ENCODE data around the gene ANO1.

Gene ANO1

DNA sequence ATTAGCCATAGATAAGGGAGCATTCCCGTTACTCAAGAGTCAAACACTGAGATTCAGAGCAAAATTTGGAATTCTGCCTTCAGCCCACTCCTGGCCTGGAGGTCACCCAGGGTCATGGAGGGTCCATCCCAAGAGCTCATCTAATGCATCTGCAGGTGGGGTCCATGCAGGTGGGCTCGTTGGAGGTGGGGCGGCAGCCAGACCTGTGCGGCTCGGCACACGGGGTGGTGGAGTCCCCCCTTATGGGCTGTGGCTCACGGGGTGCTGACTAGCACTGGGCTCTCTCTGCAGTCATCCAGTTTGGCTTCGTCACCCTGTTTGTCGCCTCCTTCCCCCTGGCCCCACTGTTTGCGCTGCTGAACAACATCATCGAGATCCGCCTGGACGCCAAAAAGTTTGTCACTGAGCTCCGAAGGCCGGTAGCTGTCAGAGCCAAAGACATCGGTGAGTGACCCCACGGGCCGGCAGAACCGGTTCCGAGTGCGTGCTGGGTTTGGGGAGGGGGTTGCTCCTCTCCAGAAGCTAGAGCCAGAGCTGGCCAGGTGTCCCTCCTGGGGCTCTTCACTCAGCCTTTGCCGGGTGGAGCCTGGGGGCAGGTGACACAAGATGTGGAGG, 92.6 kb downstream of the ANO1 start:
- no peak for DNase-seq

DNA sequence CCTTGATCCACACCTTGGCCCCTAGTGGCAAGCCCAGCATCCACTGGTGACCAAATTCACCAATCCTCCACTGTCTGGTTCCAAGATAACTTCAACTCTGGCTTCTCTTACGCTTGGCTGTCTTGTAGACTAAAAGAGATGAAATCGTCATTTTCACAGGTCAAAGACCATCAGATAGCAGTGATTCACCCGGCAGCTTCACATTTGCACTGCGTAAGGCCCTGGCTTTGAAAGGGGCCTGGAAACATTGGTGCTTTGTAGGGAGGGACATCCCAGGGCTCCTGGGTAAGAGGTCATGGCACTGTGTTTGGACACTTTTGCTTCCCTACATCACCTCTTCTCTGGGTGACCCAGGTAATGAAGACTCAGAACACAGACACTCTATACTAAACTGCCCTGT, 94.9 kb downstream of the ANO1 start:
- DNase-seq, result no peak

DNA sequence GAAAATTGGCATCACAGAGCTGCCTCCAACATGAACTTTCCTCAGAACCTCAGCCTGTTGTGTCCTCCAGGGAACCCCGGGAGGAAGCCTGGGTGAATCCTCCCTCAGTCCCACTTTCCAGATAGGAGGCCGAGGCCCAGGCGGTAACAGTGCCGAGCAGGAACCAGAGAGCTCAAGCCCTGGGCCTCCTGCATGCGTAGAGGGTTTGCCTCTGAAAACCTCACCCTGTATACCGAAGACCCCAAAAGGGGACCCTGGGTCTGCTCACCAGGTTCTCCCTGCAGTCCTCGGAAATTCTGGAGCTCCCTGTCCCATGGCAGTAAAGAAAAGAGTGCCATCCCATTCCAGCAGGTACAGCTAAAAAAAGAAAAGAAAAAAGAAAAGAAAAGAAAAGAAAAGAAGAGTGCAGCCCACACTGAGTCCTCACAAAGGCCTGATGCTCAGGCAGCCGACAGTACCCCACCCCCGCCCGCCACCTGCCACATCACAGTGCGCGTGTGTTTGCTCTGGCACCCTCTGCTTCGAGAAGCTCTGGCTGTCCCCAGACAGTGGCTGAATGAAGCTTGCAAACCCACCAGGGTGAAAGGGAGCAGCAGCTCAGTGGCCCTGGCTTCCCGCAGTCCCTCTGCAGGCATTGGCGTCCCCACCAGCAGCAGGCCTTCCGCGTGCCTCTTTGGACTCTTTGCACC, 96.6 kb downstream of the ANO1 start:
- no peak for DNase-seq

DNA sequence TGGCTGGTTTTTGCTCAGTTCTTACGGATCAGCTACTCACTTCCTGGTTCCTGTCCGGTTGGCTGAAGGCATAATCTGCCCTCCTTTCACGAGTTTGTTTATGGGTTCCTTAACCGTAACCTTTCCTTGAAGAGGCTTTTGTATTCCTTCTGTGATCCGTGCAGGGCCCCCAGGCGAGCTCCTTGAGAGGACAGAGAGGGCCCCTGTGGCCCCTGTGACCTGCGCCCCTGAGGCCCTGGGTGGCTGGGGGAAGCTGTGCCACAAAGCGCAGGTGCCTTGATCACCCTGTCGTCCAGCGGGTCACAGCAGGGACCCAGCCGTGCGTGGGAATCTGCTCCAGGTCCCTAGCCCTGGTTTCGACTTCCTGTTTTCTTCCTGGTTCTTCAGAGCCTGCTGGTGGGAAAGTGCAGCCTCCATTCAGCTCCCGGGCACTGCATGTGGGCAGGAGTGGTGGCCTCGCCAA, 97.2 kb downstream of the ANO1 start:
- DNase-seq, result no peak

DNA sequence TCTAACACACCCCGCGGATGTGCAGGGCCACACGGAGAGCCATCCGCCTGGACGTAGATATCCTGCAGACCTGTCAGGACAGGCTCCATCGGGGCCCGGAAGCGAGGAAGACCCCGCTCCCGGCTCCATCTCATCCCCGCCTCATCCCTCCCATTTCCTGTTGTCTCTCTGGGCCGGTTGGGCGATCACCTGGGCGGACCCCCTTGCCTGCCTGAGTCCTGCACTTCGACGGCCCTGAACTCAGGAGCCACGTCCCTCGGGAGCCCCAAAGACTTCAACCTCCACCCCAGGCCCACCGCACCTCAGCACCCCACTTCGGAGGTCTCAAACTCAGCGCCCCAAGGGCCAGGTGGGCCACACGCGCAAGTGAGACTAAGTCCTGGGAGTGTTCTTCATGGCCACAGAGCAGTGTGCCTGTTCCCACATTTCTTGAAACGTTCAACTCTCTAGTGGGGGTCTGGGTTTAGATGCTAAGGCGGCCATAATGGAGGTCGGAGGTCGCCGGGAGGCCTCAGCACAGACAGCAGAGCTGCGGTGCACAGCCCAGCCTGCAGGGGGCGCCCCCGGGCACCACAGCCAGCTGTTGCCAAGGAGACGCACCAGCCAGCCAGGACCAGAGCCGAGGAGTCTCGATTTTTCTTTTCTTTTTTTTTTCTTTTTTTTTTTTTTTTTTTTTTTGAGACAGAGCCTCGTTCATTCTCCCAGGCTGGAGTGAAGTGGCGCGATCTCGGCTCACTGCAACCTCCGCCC, 99.0 kb downstream of the ANO1 start:
- DNase-seq, result peak; percentile 56 to 69

DNA sequence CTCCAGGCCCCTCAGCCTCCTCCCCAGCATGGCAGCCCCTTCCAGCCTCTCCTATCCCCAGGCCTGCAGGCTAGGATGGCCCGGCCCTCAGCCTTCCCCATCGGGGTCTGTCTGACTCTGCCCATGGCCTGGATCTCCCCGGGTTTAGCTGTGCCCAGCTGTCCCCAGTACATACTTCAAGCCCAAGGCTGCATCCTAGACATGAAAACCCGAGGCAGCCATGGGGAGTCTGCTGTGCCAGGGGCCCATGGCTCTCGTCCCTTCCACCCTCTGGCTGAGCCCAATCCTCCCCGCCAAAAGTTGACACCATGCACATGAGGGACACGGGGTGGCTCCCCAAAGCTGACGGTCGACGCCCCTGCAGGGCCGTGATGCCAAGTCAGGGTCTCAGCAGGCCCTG, 102.8 kb downstream of the ANO1 start:
- no peak for DNase-seq

DNA sequence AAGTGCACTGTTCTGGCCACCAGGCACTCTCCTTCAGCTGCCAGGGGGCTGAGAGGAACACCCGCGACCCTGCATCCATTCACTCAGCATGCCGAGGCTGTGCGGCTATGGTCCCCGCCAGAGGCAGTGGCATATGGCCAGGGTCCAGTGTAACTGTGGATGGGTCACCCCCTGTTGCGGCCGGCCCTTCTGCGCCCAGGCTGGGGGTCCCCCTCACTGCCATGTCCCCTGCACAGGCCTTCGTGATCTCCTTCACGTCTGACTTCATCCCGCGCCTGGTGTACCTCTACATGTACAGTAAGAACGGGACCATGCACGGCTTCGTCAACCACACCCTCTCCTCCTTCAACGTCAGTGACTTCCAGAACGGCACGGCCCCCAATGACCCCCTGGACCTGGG, 104.1 kb downstream of the ANO1 start:
- no peak for DNase-seq

DNA sequence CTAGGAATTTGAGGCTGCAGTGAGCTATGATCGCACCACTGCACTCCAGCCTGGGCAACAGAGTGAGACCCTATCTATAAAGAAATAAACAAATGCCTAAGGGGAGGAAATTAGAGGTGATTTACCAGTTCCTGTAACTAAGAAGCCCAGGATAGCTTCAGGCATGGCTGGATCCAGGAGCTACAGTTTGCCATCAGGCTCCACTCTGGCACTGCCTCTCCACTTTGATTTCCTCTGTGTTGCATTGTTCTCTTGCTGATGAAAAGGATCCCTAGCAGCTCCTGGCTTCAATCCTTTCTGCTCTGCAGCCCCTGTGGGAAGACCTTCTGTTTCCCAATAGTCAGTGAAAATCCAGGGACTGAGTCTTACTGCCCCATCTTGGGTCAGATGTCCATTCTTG, 104.9 kb downstream of the ANO1 start:
- DNase-seq, result no peak

DNA sequence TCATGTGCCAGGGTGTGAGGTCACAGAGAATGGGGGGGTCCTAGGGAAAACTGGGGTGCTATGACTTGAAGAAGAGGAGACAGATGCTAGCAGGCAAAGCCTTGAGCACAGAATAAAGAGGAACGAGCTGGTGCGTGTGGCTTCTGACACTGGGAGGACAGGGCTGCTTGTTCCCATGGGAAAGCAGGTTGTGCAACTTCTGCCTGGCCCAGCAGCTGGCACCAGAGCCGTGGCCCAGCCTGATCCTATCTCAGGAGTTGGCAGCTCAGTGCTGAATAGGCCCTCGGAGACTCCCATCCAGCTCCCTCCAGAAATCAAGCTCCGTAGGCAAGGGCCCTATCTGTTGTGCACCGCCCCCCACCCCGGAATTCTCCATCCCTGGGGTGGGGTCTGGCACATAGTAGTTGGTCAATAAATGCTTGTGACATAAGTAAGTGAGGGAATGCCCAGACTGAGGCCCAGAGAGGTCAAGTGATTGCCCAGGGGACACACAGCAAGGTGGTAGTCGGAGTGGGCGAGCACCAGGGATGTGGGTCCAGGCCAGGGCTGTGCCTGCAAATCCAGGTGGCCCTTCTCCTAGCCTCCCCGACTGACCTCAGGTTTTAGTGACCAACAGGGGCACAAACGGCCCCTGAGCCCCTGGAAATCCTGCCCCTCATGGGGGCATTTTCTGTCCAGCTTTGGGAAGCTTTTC, 105.5 kb downstream of the ANO1 start:
- no peak for DNase-seq

DNA sequence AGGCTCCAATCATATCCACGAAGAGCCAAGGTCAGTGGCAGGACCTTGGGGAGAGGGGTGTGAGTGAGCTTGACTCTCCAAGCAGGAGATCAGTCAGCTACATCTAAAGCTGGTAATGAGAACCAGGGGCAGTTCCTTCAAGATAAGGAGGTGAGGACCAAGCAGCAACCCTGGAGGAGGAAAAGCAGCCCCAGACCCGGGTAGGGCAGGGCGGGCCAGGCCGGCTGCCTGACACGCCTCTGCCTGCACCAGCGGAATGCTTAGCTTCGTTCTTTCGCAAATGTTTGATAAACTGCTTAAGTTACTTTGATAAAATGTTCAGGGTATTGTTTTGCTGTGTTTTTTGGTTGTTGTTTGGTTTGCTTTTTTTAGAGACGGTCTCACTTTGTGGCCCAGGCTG, 106.3 kb downstream of the ANO1 start:
- DNase-seq, result no peak

DNA sequence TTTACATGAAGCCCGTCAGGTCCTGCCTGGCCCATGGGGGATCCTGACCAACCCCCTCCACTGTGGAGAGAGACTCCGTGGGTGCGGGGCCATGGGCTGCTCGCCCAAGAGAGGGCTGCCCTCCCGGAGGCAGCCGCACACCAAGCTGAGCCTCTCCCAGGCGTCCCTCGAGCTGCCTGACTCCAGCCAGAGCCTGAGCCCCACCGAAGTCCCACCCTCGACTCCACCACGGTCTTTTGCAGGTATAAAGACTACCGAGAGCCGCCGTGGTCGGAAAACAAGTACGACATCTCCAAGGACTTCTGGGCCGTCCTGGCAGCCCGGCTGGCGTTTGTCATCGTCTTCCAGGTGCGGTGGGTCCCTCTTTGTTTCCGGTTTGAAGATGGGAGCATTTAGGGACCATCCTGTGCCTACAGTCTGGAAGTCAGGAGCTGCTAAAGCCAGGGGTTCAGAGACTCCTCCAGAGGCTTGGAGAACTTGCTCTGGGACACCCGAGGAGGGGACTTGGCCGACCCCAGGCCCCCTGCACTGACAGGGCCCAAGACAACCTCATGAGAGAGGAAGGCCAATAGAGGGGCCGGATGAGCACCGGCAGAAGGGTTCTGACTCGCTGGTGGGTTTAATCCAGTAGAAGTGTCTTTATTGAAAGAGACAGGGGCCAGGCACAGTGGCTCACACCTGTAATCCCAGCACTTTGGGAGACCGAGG, 107.4 kb downstream of the ANO1 start:
- DNase-seq, result no peak

DNA sequence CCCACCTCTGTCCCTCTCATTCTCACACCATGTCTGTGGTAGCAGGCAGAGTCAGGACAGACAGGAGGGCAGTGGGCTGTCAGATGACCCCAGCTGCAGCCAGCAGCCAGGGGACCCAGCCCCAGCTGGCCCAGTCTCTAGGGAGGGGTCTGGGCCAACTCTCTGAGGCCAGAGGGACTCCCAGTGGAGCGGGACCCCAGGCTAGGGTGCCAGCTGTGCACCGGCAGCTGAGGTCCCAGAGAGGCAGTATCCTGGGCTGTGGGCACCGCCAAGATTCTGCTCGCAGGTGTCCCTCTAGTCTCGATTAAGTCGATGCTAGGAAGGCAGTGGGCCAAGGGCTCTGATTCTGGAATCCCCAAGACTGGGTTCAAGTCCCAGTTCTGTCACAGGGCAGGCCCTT, 108.3 kb downstream of the ANO1 start:
- DNase-seq, result no peak

DNA sequence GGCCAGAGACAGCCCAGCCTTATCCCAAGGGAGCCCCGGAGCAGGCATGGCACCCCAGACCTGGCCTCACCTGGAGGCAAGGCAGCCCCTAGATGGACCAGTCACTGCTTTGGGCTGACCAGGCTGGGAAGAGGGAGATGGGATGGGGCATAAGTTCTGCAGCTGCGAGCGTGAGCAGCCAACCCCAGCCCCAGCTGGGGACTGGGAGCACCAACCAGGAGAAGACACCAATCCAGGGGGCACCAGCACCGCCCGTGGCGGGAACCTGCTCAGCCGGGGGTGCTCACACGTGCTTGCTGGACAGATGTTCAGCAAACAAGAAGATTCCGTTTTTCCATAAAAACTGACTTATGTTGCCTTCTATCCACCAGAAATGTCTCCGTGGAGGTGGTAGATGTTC, 108.8 kb downstream of the ANO1 start:
- DNase-seq, result no peak

DNA sequence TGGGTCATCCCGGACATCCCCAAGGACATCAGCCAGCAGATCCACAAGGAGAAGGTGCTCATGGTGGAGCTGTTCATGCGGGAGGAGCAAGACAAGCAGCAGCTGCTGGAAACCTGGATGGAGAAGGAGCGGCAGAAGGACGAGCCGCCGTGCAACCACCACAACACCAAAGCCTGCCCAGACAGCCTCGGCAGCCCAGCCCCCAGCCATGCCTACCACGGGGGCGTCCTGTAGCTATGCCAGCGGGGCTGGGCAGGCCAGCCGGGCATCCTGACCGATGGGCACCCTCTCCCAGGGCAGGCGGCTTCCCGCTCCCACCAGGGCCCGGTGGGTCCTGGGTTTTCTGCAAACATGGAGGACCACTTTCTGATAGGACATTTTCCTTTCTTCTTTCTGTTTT, 109.7 kb downstream of the ANO1 start:
- no peak for DNase-seq

DNA sequence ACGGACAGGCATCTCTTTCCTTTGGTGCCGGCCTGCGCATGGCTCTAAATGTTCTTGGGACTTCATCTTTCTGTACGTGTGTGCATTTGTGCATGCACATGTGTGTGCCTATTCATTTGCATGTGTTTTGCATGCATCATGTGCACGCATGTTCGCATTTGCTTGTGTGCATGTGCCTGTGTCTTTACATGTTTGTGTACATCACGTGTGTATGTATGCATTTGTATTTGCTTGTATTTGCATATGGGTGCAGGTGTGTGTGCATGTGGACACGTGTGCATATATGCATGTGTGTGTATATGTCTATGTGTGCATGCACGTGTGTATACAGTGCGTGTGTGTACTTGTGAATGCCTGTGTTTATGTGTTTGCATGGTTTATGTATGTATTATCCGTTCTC, 111.5 kb downstream of the ANO1 start:
- DNase-seq, result no peak

DNA sequence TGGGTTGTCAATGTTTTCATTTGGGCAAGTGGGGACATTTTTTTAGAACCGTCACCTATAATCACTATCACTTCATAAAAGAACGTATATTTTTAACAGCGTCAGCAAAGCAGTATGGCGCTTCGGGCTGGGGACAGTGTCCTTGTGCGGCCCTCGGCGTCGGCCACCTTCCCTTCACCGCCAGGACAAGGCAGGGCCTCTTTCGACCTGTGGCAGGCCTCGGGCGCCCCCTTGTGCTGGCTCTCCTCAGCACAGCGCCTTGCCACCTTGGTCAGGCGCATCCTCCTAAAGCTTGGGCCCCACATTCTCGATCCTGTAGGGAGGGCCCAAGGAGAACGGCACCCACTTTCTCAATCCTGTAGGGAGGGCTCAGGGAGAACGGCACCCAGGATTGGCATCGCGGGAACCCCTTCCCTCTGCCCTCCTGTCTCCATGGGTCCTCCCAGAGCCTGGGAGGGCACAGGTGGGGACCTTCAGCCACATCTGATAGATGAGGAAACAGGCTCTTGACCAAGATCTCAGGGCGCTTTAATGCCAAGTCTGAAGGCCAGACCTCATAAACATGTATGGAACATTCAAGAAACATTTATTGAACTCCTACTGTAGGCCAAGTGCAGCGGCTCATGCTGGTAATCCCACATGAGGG, 113.5 kb downstream of the ANO1 start:
- peak; percentile 61 to 72 for DNase-seq

DNA sequence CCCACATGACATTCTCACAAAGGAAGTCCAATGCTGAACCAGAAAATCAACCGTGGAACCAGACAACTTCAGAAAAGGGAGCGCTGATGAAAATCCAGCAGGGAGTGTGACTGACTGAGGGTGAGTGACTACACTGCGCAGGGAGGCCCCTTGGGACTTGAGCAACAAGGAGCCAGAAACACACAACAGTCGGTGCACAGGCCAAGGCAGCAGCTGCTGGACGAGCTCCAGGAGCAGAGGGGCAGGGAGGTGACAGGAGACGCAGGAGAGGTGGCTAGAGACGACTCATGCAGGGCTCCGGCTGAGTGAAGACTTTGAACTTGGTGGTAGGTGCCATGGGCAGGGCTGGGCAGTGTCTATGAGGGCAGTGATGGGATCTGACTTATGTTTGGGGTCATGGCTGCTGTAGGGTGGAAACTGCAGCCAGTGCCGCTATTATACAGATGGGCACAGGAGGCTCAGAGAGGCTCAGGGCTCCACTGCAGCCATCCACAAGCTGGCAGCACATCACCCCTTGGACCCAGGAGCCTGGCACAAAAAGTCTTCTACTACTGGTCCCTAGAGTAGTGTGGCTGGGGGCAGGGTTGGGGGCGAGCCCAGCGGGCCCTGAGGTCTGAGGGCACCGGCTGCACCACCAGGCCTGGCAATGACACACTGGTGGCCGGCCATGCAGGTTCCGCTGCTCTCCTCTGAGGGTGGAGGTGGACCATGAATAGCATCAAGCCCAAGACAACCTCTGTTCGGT, 114.7 kb downstream of the ANO1 start:
- DNase-seq, result no peak

DNA sequence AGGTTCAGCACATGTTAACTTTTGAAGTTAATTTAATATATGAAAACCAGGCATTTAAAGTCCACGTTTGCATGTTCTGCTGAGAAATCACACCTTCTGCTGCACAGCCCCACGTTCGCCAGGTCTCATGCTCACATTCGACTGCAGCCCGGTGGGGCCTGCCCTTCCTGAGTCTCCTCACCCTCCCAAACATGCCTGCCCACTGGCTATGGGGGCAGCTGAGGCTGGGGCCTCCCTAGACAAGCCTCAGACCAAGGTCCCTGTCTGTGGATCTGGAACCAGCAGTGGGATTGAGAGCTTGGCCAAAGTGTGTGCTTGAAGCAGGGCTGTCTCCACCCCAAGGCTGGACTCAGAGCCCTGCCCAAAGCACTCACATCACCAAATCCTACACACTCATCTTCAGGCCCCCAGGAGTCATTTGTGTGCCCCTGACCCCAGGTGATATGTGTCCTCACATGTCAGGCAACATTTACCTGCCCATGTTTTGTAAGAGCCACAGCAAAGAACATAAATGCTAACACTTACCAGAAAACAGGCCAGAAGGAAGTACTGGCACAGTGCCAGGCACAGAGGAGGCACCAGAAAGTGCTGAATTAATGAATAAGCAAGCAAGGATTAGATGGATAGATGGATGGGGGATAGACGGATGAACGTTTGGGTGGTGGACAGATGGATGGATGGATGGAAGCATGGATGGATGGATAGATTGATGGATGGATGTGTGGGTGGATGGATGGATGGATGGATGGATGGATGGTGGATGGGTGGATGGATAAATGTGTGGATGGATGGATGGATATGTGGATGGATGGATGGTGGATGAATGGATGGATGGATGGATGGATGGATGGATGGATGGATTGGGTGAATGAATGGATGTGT, 115.5 kb downstream of the ANO1 start:
- DNase-seq, result no peak

DNA sequence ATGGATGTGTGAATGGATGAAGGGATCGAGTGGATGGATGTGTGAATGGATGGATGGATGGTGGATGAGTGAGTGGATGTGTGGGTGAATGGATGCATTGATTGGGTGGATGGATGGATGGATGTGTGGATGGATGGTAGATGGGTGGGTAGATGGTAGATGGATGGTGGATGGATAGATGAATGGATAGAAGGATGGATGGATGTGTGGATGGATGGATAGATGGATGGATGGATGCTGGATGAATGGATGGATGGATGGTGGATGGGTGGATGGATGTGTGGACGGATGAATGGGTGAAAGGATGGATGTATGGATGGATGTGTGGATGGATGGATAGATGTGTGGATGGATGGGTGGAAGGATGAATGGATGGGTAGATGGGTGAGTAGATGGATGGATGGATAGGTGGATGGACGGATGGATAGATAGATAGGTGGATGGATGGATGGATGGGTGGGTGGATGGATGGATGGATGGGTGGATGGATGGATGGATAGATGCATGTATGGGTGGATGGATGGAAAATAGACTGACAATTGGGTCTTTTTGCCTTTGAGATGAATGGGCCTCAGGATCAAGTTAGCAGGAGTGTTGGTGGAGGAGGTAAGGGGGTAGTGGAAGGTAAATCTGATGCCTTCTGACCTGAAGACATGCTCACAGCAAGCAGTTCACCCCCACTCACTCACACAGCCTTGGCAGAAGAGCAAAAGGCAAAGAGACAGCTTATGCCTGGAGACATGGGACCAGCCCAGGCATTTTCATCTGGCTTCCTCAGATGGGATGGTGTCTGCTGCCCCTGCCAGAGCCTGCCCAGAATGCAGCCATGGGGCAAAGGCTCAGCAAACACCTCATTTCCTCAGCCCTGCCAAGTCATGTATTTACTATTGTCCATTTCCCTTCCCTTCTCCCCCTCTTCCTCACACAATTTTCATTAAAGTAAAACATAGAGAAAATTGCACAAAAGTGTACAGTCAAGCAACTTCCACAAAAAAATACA, 117.0 kb downstream of the ANO1 start:
- DNase-seq, result no peak

Data from stimulated activated CD4-positive, alpha-beta T cell treated with anti-CD3 and anti-CD28 coated beads, Interleukin-2, amount 100 ng/mL, for 48 hours (primary cell).